Ramos (cell line): ENCODE data around the gene NOB1.

ENCODE experiments used
- in situ Hi-C: fragments of 300-500 bp; cut with MboI; formaldehyde crosslinking; loops from one replicate; pipeline ENCODE4 v1.14.3; 2022; ENCODE audit warnings: low sequenced_read_pairs; ENCODE audit not compliant: unreplicated experiment

Gene NOB1

DNA sequence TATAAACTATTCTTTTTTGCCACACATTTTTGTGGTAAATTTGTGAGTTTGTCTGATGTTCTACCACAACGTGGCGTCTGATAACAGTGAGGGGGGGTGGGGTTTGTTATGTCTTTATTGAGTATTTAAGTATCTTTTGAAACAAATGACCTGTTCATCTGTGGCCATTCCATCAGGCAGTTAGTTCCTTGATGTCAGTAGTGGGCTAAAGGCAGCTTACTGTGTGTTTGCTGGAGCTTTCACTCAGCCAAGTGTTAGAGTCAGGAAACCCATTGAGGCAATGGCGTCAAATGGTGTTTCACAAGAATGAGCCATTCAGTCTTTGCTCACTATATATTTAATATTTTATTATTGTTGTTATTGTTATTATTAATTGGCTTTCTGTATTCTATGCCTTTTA is 56.3 kb downstream of the NOB1 start:
- in situ Hi-C loops: no loop called here

DNA sequence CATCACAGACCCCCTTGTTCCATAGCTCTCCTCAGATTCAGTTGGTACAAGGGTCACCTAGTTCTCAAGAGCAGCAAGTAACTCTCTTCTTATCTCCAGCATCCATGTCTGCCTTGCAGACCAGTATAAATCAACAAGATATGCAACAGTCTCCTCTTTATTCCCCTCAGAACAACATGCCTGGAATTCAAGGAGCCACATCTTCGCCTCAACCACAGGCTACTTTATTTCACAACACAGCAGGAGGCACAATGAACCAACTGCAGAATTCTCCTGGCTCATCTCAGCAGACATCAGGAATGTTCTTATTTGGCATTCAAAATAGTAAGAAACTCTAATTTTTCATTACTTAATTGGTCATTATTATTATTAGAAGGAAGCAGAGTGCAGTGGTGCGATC is 60.8 kb downstream of the NOB1 start:
- in situ Hi-C loops: no loop called here

DNA sequence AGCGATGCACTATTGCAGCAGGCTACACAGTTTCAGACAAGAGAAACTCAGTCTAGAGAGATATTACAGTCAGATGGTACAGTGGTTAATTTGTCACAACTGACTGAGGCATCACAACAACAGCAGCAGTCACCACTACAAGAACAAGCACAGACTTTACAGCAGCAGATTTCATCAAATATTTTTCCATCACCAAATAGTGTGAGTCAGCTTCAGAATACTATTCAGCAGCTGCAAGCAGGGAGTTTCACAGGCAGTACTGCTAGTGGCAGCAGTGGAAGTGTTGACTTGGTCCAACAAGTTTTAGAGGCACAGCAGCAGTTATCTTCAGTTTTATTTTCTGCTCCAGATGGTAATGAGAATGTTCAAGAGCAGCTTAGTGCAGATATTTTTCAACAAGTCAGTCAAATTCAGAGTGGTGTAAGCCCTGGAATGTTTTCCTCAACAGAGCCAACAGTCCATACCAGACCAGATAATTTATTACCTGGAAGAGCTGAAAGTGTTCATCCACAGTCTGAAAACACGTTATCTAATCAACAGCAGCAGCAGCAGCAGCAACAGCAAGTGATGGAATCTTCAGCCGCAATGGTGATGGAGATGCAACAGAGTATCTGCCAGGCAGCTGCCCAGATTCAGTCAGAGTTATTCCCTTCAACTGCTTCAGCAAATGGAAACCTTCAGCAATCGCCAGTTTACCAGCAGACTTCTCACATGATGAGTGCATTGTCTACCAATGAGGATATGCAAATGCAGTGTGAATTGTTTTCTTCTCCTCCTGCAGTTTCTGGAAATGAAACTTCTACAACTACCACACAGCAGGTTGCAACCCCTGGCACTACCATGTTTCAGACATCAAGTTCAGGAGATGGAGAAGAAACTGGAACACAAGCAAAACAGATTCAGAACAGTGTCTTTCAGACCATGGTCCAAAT is 62.5 kb downstream of the NOB1 start:
- in situ Hi-C loops: no loop called here
